HG02678 (cell line): ENCODE data around the gene C10orf71.

Experiments
- ATAC-seq: cut with Tn5 transposase; IDR thresholded peaks from one replicate; pipeline ENCODE4 v1.9.1; 2021; ENCODE audit warnings: mild to moderate bottlenecking, moderate library complexity; ENCODE audit not compliant: unreplicated experiment

Gene C10orf71, protein sequence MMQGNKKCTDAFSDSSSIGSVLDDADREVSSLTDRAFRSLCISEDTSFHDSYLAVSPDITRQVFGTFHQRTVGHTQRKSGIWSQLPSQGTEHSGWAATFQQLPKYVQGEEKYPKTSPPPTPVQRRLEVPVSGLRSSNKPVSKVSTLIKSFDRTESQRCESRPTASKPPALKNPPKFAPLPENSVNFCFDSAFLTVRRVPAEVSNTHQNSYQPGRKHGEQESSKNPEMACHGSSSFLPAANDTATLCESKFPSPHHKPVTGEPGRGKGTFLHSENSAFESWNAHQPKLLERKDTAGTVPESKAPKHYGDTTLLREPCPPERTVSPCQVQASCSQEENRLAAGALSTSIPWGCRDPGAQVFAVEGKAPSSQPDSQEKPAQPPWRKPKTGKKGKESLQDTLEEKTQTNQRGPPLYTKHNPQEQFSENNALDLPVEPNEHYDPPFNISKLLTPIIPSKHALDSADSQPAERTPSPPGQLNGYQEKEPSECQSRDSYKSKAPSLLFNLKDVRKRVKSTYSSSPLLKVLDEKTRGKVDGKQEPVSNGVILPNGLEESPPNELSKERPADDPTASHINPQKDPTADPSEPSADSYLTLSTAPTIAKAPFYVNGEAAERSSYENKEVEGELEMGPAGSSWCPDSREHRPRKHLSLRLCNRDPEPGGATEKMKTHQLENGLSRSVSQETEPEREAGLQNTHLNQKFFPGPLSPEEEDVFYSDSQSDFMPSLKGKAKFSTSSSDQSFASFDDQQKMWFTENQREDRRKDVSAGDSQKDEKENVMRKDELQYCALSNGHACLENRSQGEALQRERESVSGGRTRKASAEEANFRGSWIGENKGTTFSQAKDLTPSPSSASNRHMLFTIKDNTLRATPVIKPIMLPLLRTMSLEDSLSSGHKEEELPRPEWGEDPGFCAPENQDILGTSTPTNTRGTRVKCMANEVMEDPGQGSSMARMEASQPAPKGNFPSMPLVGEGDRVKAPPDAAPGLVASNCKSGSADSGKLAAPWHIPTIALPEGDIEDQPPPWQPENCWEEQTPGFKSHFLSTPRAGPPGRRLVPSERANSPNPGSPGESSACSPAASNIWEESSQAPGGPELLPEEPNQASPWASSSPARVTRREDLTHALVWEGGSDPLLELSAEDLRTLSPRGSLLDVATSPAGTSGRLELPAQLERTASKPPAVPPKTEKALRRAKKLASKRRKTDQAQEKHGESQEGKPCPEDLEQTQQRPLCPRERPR (N-terminal part only)

DNA sequence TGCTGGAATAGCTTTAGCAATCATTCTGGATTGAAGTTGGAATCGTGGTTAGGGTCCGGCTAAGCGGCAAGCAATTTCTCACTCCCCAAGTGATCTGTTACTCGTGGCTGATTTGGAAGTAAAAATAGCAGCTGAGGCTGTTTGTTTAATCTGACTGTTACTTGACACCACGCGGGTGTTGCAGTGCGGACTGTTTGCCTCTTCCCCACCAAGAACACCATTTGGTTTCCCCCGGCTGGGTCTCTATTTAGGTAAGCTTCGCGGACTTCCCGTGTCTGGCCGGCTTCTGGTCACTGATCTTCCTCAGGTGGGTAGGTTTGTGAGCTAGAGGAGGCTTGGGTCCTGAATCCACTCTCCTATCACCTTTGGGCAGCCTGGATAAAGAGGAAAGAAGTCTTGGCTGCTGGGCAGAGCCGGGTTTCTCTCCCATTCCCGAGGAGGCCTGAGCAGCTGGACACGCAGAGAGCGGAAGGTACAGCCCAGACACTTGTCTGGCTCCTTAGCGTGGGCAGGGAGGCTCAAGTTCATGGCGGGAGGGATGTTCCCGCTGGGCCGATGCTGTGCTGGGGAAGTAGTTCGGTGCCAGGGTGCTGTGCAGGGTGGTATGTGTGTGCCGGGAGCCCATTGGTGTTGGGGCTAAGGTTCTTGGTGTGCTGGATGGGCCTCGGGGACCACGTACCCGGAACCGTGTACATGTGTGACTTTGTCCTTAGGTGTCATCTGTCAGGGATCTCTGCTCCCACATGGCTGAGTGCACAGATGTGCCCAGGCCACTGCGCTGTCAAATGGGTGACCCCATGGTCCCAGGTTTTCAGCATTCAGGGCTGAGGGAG, at the start of gene C10orf71:
Gene C10orf71 (plus strand): TSS at position 188 of the 833 bp plus-strand sequence. CDS start 23,376 bp downstream, outside the sequence.
- ATAC-seq = no peak

DNA sequence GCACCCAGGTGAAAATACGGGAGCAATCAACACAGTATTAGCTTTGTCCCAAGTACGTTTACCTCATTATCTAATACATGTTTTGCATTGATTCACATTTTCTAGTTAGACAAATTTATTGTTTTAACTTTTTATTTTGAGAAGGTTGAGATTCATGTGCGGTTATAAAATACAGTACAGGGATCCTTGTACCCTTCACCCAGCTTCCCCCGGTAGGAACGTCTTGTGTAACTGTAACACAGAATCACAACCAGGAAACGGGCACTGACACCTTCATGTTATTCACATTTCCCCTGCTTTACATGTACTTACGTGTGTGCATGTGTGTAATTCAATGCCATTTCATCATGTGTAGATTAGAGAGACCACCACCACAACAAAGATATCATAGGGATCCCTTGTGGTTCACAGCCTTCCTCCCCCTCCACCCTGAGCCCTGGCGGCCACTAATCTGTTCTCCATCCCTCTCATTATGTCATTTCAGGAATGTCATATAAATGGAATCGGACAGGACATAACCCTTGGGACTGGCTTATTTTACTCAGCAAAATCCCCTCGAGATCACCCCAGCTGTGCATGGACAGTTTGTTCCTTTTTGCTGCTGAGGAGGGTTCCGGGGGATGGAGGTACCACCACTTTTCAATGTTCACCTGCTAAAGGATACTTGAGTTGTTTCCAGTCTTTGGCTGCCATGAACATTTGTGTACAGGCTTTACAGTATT, 46.5 kb upstream of the C10orf71 start:
- no peak for ATAC-seq

DNA sequence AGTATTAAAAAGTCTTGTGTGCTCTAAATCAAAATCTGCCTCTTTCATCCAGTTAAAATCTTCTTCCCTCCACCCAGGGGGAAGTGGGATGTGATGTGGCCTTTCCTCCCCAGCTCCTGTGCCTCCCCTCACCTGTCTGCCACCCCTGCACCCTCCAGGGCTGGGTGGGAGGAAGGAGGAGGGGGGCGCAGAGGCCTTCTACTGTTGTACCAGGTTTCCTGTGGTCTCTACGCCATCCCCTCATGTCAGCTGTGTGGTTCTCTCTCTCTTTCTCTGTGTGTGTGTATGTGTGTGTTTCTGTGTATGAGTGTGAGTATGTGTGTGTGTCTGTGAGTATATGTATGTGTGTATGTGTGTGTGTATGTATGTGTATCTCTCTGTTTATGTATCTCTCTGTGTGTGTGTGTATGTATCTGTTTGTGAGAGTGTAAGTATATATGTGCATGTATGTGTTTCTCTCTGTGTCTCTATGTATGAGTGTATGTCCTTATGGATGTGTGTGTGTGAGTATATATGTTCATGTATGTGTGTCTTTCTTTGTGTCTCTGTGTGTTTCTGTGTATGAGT, 45.5 kb upstream of the C10orf71 start:
- no peak for ATAC-seq

DNA sequence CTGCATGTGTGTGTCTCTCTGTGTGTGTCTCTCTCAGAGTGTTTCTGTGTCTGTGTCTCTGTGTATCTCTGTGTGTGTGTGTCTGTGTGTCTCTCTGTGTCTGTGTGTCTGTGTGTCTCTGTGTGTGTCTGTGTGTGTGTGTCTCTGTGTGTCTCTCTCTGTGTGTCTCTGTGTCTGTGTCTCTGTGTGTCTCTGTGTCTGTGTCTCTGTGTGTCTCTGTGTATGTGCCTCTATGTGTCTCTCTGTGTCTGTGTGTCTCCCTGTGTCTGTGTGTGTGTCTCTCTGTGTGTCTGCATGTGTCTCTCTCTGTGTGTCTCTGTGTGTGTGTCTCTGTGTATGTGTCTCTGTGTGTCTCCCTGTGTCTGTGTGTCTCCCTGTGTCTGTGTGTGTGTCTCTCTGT, 44.8 kb upstream of the C10orf71 start:
- no peak for ATAC-seq

DNA sequence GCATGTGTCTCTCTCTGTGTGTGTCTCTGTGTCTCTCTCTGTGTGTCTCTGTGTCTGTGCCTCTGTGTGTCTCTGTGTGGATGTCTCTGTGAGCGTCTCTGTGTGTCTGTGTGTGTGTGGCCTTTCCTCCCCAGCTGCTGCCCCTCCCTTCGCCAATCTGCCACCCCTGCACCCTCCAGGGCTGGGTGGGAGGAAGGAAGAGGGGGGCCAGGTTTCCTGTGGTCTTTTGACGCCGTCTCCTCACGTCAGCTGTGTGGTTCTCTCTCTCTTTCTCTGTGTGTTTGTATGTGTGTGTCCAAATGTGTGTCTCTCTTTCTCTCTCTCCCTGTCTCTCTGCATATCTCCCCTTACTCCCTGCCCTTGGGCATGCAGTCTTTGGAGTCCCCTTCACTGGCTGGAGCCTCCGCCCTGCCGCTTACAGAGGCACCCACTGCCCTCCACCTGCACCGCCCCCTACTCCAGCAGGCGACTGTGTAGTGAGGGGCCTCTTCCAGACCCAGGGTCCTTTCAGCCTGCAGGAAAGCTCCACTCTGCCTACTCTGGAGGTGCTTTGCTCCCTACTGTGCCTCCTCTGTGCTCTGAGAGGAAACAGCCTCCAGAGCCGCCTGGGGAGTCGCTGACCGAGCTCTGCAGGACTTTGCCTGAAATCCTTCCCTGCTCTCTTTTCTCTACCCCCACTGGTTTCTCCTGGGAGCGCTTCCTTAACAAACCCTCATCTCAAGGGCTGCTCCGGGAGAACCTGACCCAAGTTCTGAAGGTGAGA, 44.2 kb upstream of the C10orf71 start:
- no peak for ATAC-seq

DNA sequence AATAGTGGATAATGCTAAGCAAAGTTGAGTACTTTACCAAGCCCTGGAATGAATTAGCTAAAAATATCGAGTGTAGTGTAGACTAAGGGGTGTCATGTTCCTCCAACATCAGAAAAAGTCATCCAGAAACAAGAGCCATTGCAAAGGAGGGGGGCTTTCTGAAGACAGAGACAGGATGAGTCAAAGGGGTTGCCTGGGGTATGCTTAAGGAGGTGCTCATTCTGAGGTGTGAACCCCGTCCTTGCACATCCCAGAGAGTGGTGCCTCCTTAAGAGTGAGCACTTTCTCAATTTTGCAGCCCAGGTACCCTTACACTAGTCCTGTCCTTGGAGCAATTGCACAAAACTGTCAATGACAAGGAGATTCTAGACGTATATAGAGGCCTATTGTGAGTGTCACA, 43.1 kb upstream of the C10orf71 start:
- ATAC-seq = no peak

DNA sequence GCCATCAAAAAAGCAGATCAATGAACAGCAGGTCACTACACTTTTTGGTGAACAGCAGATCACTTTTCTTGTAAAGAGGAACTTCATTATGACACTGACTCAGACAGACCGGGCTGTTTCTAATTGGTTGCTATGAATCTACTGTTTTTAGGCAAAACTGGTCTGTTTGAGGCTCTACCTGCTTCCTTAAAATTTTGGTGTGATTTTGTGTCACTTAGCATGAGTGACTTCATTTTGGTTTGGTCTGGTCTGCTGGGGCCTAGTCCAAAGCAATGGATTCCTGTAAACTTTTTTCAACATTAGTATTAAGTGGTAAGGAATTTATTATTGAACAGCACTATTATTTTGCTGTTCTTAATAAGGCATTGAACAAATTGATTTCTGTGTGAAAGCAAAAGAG, 41.8 kb upstream of the C10orf71 start:
- no peak for ATAC-seq

DNA sequence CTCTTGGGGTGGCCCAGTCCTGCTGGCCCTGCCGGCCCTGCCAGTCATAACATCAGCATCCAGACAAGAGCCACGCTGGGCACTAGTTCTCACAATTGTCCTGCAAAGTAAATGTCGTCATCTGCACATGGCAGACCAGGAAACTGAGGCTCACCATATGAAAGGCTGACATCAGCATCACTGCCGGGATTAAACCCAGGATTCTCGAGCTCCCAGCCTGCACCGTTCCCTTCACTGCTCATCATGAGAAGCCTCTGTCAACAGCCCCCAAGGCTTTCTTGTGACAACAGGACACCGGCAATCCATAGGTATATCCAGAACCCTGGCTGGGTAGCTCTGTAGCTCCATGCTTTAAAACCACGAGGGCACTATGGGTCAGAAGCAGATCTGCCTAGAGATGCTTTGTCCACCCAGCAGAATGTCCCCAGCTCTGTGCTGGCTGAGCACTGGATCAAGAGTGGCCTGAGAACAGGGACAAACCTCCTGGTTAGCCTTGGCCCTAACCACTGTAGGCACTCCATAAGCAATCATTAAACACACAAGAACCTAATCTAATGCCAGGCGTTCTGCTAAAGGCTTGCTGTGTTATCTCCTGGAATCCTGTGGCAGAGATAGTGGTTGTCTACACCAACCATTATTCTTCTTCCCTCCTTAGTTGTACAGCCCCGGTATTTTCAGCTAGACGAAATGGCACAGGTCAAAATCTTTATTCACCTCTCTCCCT, 41.2 kb upstream of the C10orf71 start:
- no peak for ATAC-seq

DNA sequence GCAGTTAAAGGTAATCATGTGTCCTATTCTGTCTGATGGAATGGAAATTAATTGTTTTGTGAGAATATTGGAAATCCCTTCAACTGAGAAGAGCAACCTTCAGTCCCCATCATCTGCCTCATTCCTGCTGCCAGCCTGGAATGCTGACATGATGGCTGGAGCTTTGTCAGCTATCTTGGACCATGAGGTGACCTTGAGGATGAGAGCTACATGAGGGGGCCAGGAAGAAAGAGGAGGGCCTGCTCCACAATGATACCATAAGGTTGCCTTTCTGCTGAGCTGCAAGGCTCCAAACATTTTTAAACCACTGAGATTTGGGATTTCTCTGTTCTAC, 40.7 kb upstream of the C10orf71 start:
- no peak for ATAC-seq

DNA sequence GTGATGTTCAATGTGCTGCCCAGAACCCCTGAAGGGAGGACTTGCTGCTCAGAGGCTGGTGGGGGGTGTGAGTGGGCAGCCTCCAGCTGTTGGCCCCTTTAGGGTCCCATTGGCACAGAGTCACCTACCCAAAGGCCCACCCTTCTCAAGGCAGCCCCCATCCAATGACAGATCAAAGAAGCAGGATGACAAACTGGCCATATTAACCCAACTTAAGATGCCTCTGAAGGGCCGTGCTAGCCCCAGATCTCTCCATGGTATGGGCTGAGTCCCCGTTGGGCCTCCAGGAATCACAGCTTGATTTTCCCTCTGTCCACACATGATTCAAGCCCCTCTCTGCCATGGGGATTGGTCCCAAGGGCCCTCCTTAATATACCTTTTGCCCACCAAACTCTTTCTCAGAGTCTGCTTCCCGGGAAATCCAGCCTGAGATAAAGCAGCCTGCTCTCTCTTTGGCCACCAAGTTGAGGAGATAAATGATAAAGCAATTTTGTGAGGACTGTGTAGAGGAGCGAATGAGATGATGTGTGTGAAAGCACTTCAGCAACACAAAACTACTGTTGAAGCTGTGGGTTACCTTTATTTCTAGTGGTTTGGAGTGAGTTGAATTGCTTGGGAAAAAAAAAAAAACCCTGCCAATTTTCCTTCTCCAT, 38.2 kb upstream of the C10orf71 start:
- no peak for ATAC-seq

DNA sequence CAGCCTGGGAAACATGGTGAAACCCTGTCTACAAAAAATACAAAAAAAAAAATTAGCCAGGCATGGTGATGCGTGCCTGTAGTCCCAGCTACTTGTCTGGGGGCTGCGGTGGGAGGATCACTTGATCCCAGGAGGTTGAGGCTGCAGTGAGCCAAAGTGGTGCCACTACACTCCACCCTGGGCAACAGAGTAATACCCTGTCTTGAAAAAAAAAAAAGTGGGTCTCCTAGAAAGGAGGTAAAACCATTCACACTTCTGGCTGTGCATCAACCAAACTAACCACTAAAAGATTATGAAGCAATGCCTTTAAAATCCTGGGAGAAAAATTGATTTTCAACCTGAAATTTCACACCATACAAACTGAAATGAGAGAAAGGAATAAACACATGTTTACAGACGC, 35.4 kb upstream of the C10orf71 start:
- no peak for ATAC-seq

DNA sequence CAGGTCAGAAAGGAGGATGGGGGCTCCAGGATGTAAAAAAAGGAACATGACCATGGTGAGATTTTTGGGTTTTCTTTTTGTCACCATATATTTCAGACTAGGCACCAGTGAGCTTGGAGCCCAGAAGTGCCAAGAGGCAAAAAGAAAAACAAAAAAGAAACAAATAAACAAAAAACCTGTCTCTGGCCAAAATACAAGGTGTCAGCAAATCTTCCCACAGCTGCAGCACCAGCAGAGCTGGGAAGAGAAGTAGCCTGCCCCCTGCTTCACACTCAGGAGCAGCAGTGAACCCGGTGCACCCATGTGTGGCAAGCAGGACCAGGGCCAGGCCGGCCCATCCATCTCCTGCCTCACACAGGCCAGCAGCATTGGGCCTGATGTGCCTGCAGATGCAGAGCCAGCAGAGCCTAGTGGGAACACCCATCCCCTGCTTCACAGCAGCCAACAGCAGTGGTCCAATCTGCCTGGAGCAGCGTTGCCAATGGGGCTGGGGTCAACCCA, 34.7 kb upstream of the C10orf71 start:
- ATAC-seq = no peak

DNA sequence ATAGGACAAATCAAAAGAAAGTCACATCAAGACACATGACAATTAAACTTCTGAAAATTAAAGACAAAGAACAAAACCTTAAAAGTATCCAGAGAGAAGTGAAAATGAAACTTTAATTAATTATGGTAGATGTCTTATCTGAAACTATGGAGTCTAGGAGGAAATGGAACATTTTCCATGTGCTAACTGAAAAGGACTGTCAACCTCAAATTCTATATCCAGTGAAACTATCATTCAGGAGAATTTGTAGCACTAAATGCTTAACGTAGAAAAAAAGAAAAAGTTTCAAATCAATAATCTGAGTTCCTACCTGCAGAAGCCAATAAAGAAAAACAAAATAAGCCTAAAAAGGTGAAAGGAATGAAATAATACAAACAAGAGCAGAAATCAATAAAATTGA, 33.1 kb upstream of the C10orf71 start:
- ATAC-seq = no peak

DNA sequence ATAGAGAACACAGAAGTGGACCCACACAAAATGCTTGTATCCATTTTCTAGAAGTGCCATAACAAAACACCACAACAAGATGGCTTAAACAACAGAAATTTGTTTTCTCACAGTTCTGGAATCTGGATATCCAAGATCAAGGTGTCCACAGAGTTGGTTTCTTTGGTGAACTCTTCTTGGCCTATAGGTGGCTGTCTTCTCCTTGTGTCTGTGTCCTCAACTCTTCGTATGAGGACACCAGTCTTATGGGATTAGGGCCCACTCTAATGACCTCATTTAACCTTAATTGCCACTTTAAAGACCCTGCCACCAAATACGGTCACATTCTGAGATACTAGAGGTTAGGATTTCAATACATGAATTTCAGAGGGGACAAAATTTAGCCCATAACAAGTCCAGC, 30.8 kb upstream of the C10orf71 start:
- no peak for ATAC-seq

DNA sequence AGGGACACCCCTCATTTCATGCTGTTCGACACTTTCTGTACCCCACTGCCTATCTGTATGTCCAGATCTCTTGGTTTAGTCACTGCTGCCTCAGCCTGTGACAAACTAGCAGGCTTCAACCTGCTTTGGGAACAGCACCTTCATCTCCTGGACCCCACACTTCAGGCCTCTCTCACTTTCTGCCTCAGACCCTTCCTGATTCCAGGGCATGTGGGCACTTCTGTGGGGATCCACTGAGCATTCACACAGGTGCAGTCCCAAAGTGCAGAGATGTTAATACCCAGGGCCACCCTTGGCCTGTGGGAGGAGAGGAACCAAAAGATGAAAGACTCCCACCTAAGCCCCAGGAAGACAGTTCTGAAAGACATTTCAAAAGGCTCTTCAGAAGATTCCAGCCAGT, 29.4 kb upstream of the C10orf71 start:
- ATAC-seq = no peak

DNA sequence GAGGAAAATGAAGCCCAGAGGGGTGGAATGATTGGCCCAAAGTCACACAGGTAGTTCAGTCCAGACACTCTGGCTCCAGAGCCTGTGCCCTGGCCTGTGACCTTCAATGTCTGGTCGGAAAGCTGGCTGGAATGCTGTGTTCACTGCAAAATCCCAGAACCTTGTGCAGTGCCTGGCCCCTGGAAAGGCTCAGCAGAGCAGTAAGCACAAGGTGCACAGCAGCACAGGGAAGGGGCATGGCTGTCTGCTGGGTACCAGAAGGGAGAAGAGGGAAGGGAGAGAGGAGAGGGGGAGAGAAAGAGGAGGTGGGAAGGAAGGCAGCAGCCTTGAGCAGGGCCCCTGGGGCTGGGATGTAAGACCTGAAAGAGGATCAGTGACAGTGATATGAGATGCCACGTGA, 28.4 kb upstream of the C10orf71 start:
- no peak for ATAC-seq

DNA sequence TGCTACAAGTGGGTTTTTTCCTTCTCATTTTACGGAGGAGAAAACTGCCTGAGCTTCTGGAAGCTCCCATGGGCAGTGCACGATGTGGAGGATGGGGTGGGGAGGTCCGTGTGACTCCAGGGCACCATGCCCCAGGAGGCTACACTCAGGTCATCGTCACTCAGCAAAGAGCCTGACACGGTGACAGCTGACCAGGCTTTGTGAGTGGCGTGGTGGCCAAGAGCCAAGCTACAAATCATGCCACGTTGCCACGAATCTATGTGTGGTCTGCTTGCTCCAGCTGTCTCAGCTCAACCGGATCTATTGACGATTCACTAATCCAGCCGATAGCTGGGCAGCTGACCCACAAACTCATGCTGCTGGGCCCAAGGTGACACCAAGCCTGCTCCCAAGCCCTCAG, 27.6 kb upstream of the C10orf71 start:
- no peak for ATAC-seq
